ENCODE measurements around the gene TSC22D1.

Gene TSC22D1

DNA sequence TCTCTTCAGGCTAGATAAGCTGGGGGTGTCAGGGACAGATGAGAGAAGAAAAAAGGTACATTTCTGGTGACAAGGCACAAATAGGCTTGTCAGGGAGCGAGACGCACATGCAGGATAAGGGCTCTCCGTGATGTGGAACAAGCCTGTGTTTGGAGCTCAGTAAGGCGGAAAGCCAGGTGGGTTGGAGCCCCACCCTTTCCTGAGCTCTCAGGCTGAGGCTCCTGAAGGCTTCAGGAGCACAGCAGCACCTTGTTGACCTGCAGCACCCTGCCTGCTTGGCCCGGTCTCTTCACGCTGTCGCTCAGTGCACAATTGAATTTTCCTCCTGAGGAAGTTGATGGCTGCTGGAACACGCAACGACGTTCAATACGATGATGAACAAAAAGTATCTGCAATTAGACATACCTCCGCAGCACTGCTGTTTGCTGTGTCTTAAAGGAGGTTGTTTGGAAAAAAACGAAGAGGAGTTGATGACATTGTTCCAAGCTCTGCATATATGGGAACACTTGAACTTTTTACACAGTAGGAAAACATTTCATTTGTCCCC lies 173.2 kb downstream of the TSC22D1 start:
- no peak for DNase-seq (ENCODE audit: low spot score)
- no peak overlapping the region for H2AK5ac ChIP-seq (ENCODE audit: low read depth, low read length)
- H3K4me2 ChIP-seq (ENCODE audit: insufficient read depth, low read length, poor library complexity, severe bottlenecking) = no peak overlapping the region
- no peak overlapping the region for H3K9ac ChIP-seq (ENCODE audit: low read depth, low read length, poor library complexity)
- no peaks in the 10 kb centered on the region for H3K27me3 ChIP-seq (ENCODE audit: control insufficient read depth in 3 of 3, insufficient read depth in 3 of 3, low read depth in 1 of 3, low read length in 3 of 3)
- no peak overlapping the region for H4K91ac ChIP-seq (ENCODE audit: low read depth, low read length, poor library complexity)
- H3K4me3 ChIP-seq (ENCODE audit: low read length in 2 of 2) = no peak overlapping the region
- no peak overlapping the region for H3K27ac ChIP-seq (replicated peaks; ENCODE audit: low read length)
- H3K18ac ChIP-seq (ENCODE audit: low read length) = no peak overlapping the region
- no peak overlapping the region for H2BK5ac ChIP-seq (ENCODE audit: low read length)
- WGBS, 2 donors (ENCODE audit: extremely low coverage in 2 of 2, insufficient read length in 2 of 2, insufficient replicate concordance in 1 of 2) = no CpG with 5 or more reads among the region's 13 CpGs
- no peak overlapping the region for H4K8ac ChIP-seq (ENCODE audit: low read depth, low read length)
- H3K4ac ChIP-seq (ENCODE audit: low read length) = no peak overlapping the region
- no peak overlapping the region for H3K23ac ChIP-seq (ENCODE audit: low read depth, low read length, poor library complexity)
- H2BK120ac ChIP-seq (ENCODE audit: low read depth, low read length) = no peak overlapping the region
- no peaks in the 10 kb centered on the region for H3K9me3 ChIP-seq (replicated peaks in 1 of 2; ENCODE audit: control insufficient read depth in 2 of 2, insufficient read depth in 1 of 2, low read depth in 1 of 2, low read length in 2 of 2)
- H3K79me1 ChIP-seq (ENCODE audit: low read depth, low read length) = no peaks in the 10 kb centered on the region
- no peak overlapping the region for H3K14ac ChIP-seq (ENCODE audit: low read length)
- H2BK12ac ChIP-seq (ENCODE audit: low read length) = no peak overlapping the region
- no peaks in the 10 kb centered on the region for H3K36me3 ChIP-seq (replicated peaks in 1 of 2; ENCODE audit: control insufficient read depth in 2 of 2, insufficient read depth in 2 of 2, low read length in 2 of 2)
- H3K4me1 ChIP-seq (ENCODE audit: control insufficient read depth in 2 of 2, insufficient read depth in 1 of 2, low read depth in 1 of 2, low read length in 2 of 2) = peaks cover 27 to 38% of the 10 kb centered on the region in 2 donors
- H2AFZ ChIP-seq (ENCODE audit: low read length) = peak overlapping the region; percentile 82
- no peak overlapping the region for H2BK15ac ChIP-seq (ENCODE audit: low read length)

DNA sequence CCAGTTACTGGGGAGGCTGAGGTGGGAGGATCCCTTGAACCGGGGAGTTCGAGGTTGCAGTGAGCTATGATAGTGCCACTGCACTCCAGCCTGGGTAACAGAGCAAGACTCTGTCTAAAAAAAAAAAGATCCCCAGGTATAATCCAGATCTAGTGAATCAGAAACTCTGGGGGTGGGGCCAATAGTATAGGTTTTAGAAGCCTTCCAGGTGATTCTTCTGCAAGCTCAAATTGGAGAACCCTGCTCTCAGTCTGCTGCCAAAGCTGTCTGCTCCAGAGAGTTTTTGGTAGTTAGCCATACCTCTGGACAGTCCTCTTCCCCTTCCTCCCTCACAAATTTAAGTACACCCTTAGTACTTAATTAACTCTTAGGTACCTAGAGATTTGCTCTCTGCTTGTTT lies 174.6 kb downstream of the TSC22D1 start:
- Histone ChIP-seq H2BK15ac (ENCODE audit: low read length) (no peak overlapping the region), H2BK5ac (ENCODE audit: low read length) (no peak overlapping the region), H3K4me3 (ENCODE audit: low read length in 2 of 2) (no peak overlapping the region), H3K18ac (ENCODE audit: low read length) (no peak overlapping the region), H3K27ac (replicated peaks; ENCODE audit: low read length) (no peak overlapping the region), H2AK5ac (ENCODE audit: low read depth, low read length) (no peak overlapping the region), H3K4me1 (ENCODE audit: control insufficient read depth in 2 of 2, insufficient read depth in 1 of 2, low read depth in 1 of 2, low read length in 2 of 2) (peaks cover 39 to 49% of the 10 kb centered on the region in 2 donors), H2BK12ac (ENCODE audit: low read length) (no peak overlapping the region), H3K14ac (ENCODE audit: low read length) (no peak overlapping the region), H4K91ac (ENCODE audit: low read depth, low read length, poor library complexity) (no peak overlapping the region), H3K4ac (ENCODE audit: low read length) (no peak overlapping the region), H3K79me1 (ENCODE audit: low read depth, low read length) (no peaks in the 10 kb centered on the region), H3K23ac (ENCODE audit: low read depth, low read length, poor library complexity) (no peak overlapping the region), H3K27me3 (ENCODE audit: control insufficient read depth in 3 of 3, insufficient read depth in 3 of 3, low read depth in 1 of 3, low read length in 3 of 3) (no peaks in the 10 kb centered on the region), H3K36me3 (replicated peaks in 1 of 2; ENCODE audit: control insufficient read depth in 2 of 2, insufficient read depth in 2 of 2, low read length in 2 of 2) (no peaks in the 10 kb centered on the region), H3K9ac (ENCODE audit: low read depth, low read length, poor library complexity) (no peak overlapping the region), H4K8ac (ENCODE audit: low read depth, low read length) (no peak overlapping the region), H2BK120ac (ENCODE audit: low read depth, low read length) (no peak overlapping the region), H3K9me3 (replicated peaks in 1 of 2; ENCODE audit: control insufficient read depth in 2 of 2, insufficient read depth in 1 of 2, low read depth in 1 of 2, low read length in 2 of 2) (no peaks in the 10 kb centered on the region), H3K4me2 (ENCODE audit: insufficient read depth, low read length, poor library complexity, severe bottlenecking) (no peak overlapping the region), H2AFZ (ENCODE audit: low read length) (no peak overlapping the region)
- no peak for DNase-seq (ENCODE audit: low spot score)
- WGBS, 2 donors (ENCODE audit: extremely low coverage in 2 of 2, insufficient read length in 2 of 2, insufficient replicate concordance in 1 of 2) = no CpG with 5 or more reads among the region's 2 CpGs

DNA sequence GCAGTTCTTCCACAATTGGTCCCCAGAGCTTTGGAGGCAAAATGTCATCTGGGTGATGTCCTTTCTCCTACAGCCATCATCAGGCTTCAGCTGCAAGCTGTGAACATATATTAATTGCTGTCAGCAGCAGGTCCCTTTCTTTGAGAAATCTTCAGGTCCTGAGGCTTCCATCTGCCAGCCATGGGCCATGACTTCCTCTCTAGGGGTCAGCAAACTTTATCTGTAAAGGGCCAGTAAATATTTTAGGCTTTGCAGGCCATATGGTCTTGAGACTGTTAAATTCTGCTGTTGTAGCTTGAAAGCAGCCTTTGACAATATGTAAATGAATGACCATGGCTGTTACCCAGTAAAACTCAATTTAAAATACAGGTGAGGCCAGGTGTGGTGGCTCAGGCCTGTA lies 175.4 kb downstream of the TSC22D1 start:
- Histone ChIP-seq H3K79me1 (ENCODE audit: low read depth, low read length) (no peaks in the 10 kb centered on the region), H3K27me3 (ENCODE audit: control insufficient read depth in 3 of 3, insufficient read depth in 3 of 3, low read depth in 1 of 3, low read length in 3 of 3) (no peaks in the 10 kb centered on the region), H3K4me2 (ENCODE audit: insufficient read depth, low read length, poor library complexity, severe bottlenecking) (no peak overlapping the region), H3K27ac (replicated peaks; ENCODE audit: low read length) (no peak overlapping the region), H3K36me3 (replicated peaks in 1 of 2; ENCODE audit: control insufficient read depth in 2 of 2, insufficient read depth in 2 of 2, low read length in 2 of 2) (no peaks in the 10 kb centered on the region), H2BK5ac (ENCODE audit: low read length) (no peak overlapping the region), H2BK12ac (ENCODE audit: low read length) (no peak overlapping the region), H3K4me3 (ENCODE audit: low read length in 2 of 2) (no peak overlapping the region), H3K9ac (ENCODE audit: low read depth, low read length, poor library complexity) (no peak overlapping the region), H4K8ac (ENCODE audit: low read depth, low read length) (no peak overlapping the region), H2BK120ac (ENCODE audit: low read depth, low read length) (no peak overlapping the region), H2AFZ (ENCODE audit: low read length) (no peak overlapping the region), H3K14ac (ENCODE audit: low read length) (no peak overlapping the region), H2AK5ac (ENCODE audit: low read depth, low read length) (no peak overlapping the region), H3K4ac (ENCODE audit: low read length) (no peak overlapping the region), H4K91ac (ENCODE audit: low read depth, low read length, poor library complexity) (no peak overlapping the region), H3K9me3 (replicated peaks in 1 of 2; ENCODE audit: control insufficient read depth in 2 of 2, insufficient read depth in 1 of 2, low read depth in 1 of 2, low read length in 2 of 2) (no peaks in the 10 kb centered on the region), H3K18ac (ENCODE audit: low read length) (no peak overlapping the region), H3K4me1 (ENCODE audit: control insufficient read depth in 2 of 2, insufficient read depth in 1 of 2, low read depth in 1 of 2, low read length in 2 of 2) (peaks cover 42 to 52% of the 10 kb centered on the region in 2 donors), H2BK15ac (ENCODE audit: low read length) (no peak overlapping the region), H3K23ac (ENCODE audit: low read depth, low read length, poor library complexity) (no peak overlapping the region)
- DNase-seq (ENCODE audit: low spot score) = no peak

DNA sequence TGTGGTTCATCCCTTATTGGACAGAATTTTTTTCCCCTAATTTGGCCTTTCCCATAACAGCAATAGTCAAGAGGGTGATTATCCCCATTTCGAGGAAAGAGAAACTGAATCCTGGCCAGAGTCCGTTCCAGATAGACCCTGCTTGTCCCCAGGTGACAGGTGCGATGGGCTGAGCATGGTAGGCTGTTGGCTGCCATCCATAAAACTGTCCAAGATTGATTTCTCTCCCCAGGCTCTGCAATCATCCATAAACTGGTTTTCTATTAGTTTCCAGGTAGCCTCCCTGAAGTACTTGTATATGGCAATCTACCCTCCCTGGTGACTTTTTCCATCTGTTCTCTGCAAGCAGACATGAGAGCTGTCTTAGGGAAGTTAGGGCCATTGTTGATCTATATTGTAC lies 177.1 kb downstream of the TSC22D1 start:
- Histone ChIP-seq H3K18ac (ENCODE audit: low read length) (no peak overlapping the region), H2AK5ac (ENCODE audit: low read depth, low read length) (peak overlapping the region; percentile 50), H2BK12ac (ENCODE audit: low read length) (no peak overlapping the region), H3K27ac (replicated peaks; ENCODE audit: low read length) (no peak overlapping the region), H2AFZ (ENCODE audit: low read length) (no peak overlapping the region), H3K4me3 (ENCODE audit: low read length in 2 of 2) (no peak overlapping the region), H3K14ac (ENCODE audit: low read length) (no peak overlapping the region), H3K9me3 (replicated peaks in 1 of 2; ENCODE audit: control insufficient read depth in 2 of 2, insufficient read depth in 1 of 2, low read depth in 1 of 2, low read length in 2 of 2) (no peaks in the 10 kb centered on the region), H2BK15ac (ENCODE audit: low read length) (no peak overlapping the region), H2BK120ac (ENCODE audit: low read depth, low read length) (no peak overlapping the region), H3K23ac (ENCODE audit: low read depth, low read length, poor library complexity) (no peak overlapping the region), H3K4me1 (ENCODE audit: control insufficient read depth in 2 of 2, insufficient read depth in 1 of 2, low read depth in 1 of 2, low read length in 2 of 2) (peaks cover 30 to 37% of the 10 kb centered on the region in 2 donors), H3K4me2 (ENCODE audit: insufficient read depth, low read length, poor library complexity, severe bottlenecking) (no peak overlapping the region), H3K9ac (ENCODE audit: low read depth, low read length, poor library complexity) (no peak overlapping the region), H4K91ac (ENCODE audit: low read depth, low read length, poor library complexity) (no peak overlapping the region), H2BK5ac (ENCODE audit: low read length) (no peak overlapping the region), H3K36me3 (replicated peaks in 1 of 2; ENCODE audit: control insufficient read depth in 2 of 2, insufficient read depth in 2 of 2, low read length in 2 of 2) (no peaks in the 10 kb centered on the region), H3K4ac (ENCODE audit: low read length) (no peak overlapping the region), H3K27me3 (ENCODE audit: control insufficient read depth in 3 of 3, insufficient read depth in 3 of 3, low read depth in 1 of 3, low read length in 3 of 3) (no peaks in the 10 kb centered on the region), H3K79me1 (ENCODE audit: low read depth, low read length) (no peaks in the 10 kb centered on the region), H4K8ac (ENCODE audit: low read depth, low read length) (no peak overlapping the region)
- no CpG with 5 or more reads among the region's 3 CpGs for WGBS, 2 donors (ENCODE audit: extremely low coverage in 2 of 2, insufficient read length in 2 of 2, insufficient replicate concordance in 1 of 2)
- no peak for DNase-seq (ENCODE audit: low spot score)

Measured in neuronal stem cell (in vitro differentiated cells).